ENCODE data around the gene SLC10A7. TPM values are rescaled to one million over a fixed set of nuclear protein-coding genes. Genes with fewer than 3 reads are reported as not detected.

SLC10A7 gene
- total and polyA plus RNA-seq, 2 of the 4 experiments (the other 2 are of a cell fraction) = 5.2 to 8.4 TPM

DNA sequence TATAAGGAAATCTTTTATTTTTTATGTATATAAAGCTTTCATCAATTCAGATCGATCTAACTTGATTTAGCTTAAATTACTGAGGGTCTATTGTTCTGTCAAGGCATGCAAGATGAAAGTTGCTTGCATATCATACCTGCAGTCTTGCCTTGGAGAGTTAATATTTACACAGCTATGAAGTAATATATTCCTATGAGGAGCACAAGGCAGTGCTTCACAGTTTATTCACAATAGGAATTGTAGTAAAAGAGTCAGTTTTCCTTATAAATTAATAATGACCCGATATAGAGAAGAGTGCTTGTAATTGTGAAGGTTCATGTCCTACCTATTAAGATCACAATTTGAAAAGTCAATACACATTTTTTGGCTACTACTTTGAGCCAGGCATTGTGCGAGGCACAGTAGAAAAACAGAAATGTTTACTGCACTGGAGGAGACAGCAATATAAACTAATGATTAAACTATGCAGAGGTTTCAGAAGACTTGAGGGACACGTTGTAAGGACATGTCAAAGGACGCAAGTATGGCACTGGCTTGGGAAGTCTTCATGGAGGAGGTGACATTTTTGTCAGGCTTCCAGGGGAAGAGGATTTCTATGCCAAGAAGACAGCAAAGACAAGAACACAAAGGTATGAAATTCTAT, 268.6 kb downstream of the SLC10A7 start:
- in situ Hi-C loops (cut with MboI; ENCODE audit: low sequenced_read_pairs) = no loop called here
- BruUV-seq (replicated peaks) = no TSS peak

More for the DNA sequence above, 268.6 kb downstream of the SLC10A7 start:
- Histone ChIP-seq H4K8ac (ENCODE audit: low read depth in 2 of 2, low read length in 2 of 2) (no peak overlapping the region), H2BK120ac (ENCODE audit: low read depth, low read length) (no peak overlapping the region), H3K9me3 (ENCODE audit: control insufficient read depth, insufficient read depth, low read length) (no peaks in the 10 kb centered on the region), H3K4me2 (ENCODE audit: low read depth, low read length) (no peak overlapping the region), H3K4me3 (ENCODE audit: insufficient read depth, low read depth, low read length) (no peak overlapping the region), H4K91ac (ENCODE audit: insufficient read depth, low read depth, low read length) (no peak overlapping the region), H2AFZ (replicated peaks; ENCODE audit: low read length, poor library complexity) (no peak overlapping the region), H3K4ac (ENCODE audit: low read depth, low read length) (no peak overlapping the region), H3K56ac (ENCODE audit: extremely low read depth, insufficient read depth, low read length) (no peak overlapping the region), H3K36me3 (ENCODE audit: control insufficient read depth, insufficient read depth, low read length) (0 out of 2 replicates have a peak, but pooled peaks cover 1% of the 10 kb centered on the region), H3K9ac (ENCODE audit: low read depth, low read length) (no peak overlapping the region), H4K5ac (ENCODE audit: low read depth, low read length) (no peak overlapping the region), H2AK9ac (replicated peaks; ENCODE audit: low read depth, low read length, poor library complexity) (no peak overlapping the region), H3K27ac (ENCODE audit: insufficient read depth, low read length) (no peak overlapping the region), H2BK15ac (ENCODE audit: low read depth, low read length) (no peak overlapping the region), H2BK5ac (ENCODE audit: low read depth, low read length, poor library complexity, severe bottlenecking) (no peak overlapping the region), H3K14ac (replicated peaks; ENCODE audit: low read depth, low read length) (no peak overlapping the region), H3K27me3 (ENCODE audit: control insufficient read depth, insufficient read depth, low read length) (no peaks in the 10 kb centered on the region), H3K9me1 (ENCODE audit: insufficient read depth, low read length) (peaks cover 8% of the 10 kb centered on the region; the same call in 1 of the 2 replicates), H4K20me1 (ENCODE audit: insufficient read depth, low read length) (no peaks in the 10 kb centered on the region), H3K4me1 (ENCODE audit: control insufficient read depth, insufficient read depth, low read length) (peaks cover 6% of the 10 kb centered on the region), H3K79me1 (ENCODE audit: low read depth in 1 of 2, low read length in 2 of 2) (no peaks in the 10 kb centered on the region; a peak in 1 of 4 replicates), H3K23ac (ENCODE audit: low read depth, low read length) (no peak overlapping the region), H2AK5ac (ENCODE audit: low read depth, low read length) (no peak overlapping the region), H2BK20ac (ENCODE audit: low read depth, low read length) (0 out of 2 replicates have a peak overlapping the region, but pooled peaks have one; percentile 14), H3K18ac (ENCODE audit: low read depth, low read length) (no peak overlapping the region)
- CTCF ChIA-PET = no interaction called here
- DNase-seq (no peak), ATAC-seq (ENCODE audit: low read depth) (no peak)
- intact Hi-C loops (cut with micrococcal nuclease) = no loop called here
- dilution Hi-C loops (cut with HindIII; ENCODE audit: low sequenced_read_pairs, unreplicated experiment) = no loop called here
- POLR2A ChIA-PET (ENCODE audit: unreplicated experiment) = no interaction called here
- no CpG with 5 or more reads among the region's 5 CpGs for WGBS, 2 experiments (ENCODE audit: extremely low coverage in 2 of 2, insufficient read length in 1 of 2)
- no peak for TF ChIP-seq SMC3 (IDR thresholded peaks at IDR 0.05; ENCODE audit: low read depth, low read length)
- no peak for TF ChIP-seq RFX5 (IDR thresholded peaks at IDR 0.05; ENCODE audit: low read depth, low read length)
- no peak for TF ChIP-seq MAFK (IDR thresholded peaks at IDR 0.05; ENCODE audit: low read depth, low read length)
- no peak for TF ChIP-seq MXI1 (IDR thresholded peaks at IDR 0.05; ENCODE audit: borderline replicate concordance, low read depth, low read length)
- no peak for TF ChIP-seq FOS (IDR thresholded peaks at IDR 0.05; ENCODE audit: low read depth, low read length)
- no peak for TF ChIP-seq RCOR1 (IDR thresholded peaks at IDR 0.05; ENCODE audit: insufficient replicate concordance, low read length)
- TF ChIP-seq, protein P1, sequence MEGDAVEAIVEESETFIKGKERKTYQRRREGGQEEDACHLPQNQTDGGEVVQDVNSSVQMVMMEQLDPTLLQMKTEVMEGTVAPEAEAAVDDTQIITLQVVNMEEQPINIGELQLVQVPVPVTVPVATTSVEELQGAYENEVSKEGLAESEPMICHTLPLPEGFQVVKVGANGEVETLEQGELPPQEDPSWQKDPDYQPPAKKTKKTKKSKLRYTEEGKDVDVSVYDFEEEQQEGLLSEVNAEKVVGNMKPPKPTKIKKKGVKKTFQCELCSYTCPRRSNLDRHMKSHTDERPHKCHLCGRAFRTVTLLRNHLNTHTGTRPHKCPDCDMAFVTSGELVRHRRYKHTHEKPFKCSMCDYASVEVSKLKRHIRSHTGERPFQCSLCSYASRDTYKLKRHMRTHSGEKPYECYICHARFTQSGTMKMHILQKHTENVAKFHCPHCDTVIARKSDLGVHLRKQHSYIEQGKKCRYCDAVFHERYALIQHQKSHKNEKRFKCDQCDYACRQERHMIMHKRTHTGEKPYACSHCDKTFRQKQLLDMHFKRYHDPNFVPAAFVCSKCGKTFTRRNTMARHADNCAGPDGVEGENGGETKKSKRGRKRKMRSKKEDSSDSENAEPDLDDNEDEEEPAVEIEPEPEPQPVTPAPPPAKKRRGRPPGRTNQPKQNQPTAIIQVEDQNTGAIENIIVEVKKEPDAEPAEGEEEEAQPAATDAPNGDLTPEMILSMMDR (conservative IDR thresholded peaks at IDR 0.05; ENCODE audit: low read depth, low read length) = no peak
- TF ChIP-seq, protein P2, sequence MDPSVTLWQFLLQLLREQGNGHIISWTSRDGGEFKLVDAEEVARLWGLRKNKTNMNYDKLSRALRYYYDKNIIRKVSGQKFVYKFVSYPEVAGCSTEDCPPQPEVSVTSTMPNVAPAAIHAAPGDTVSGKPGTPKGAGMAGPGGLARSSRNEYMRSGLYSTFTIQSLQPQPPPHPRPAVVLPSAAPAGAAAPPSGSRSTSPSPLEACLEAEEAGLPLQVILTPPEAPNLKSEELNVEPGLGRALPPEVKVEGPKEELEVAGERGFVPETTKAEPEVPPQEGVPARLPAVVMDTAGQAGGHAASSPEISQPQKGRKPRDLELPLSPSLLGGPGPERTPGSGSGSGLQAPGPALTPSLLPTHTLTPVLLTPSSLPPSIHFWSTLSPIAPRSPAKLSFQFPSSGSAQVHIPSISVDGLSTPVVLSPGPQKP (IDR thresholded peaks at IDR 0.05; ENCODE audit: borderline replicate concordance, low read depth, low read length) = no peak
- no peak for TF ChIP-seq BHLHE40 (IDR thresholded peaks at IDR 0.05; ENCODE audit: low read depth, low read length)
- TF ChIP-seq, protein P3, sequence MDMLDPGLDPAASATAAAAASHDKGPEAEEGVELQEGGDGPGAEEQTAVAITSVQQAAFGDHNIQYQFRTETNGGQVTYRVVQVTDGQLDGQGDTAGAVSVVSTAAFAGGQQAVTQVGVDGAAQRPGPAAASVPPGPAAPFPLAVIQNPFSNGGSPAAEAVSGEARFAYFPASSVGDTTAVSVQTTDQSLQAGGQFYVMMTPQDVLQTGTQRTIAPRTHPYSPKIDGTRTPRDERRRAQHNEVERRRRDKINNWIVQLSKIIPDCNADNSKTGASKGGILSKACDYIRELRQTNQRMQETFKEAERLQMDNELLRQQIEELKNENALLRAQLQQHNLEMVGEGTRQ (IDR thresholded peaks at IDR 0.05; ENCODE audit: low read depth, low read length) = no peak
- TF ChIP-seq CHD1 (IDR thresholded peaks at IDR 0.05; ENCODE audit: low read depth, low read length) = no peak
- no peak for TF ChIP-seq POLR2A (IDR thresholded peaks at IDR 0.05; ENCODE audit: low read depth, low read length)
- TF ChIP-seq CEBPB (IDR thresholded peaks at IDR 0.05; ENCODE audit: low read depth, low read length) = no peak
- TF ChIP-seq RAD21 (IDR thresholded peaks at IDR 0.05; ENCODE audit: low read length) = no peak
- TF ChIP-seq NFE2L2 (IDR thresholded peaks at IDR 0.05; ENCODE audit: low read depth, low read length) = no peak
- no peak for TF ChIP-seq MAZ (IDR thresholded peaks at IDR 0.05; ENCODE audit: borderline replicate concordance, low read depth, low read length)
